ENCODE data around the gene THSD7A.

DNA sequence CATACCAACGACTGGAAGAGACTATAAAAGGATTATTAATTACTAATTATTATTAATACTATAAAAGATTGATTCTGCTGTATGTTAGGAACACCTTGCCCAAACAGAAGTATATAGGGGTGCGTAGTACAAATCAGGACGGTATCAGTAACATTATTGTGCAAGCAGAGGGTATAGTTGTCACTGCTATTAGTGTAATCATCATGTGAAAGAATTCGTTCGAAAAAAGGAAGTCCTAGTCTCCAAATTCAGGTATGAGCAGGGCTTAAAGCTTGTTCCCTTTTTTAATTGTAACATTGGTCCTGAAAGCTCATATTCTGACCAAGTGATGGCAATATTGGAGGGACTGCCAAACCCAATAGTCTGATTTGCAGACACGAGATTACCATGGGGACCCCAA lies 81.8 kb downstream of the THSD7A start:
- TF ChIP-seq EZH2 (IDR thresholded peaks at IDR 0.05; ENCODE audit: insufficient read depth, low read length): no peak
- TF ChIP-seq, protein P1, sequence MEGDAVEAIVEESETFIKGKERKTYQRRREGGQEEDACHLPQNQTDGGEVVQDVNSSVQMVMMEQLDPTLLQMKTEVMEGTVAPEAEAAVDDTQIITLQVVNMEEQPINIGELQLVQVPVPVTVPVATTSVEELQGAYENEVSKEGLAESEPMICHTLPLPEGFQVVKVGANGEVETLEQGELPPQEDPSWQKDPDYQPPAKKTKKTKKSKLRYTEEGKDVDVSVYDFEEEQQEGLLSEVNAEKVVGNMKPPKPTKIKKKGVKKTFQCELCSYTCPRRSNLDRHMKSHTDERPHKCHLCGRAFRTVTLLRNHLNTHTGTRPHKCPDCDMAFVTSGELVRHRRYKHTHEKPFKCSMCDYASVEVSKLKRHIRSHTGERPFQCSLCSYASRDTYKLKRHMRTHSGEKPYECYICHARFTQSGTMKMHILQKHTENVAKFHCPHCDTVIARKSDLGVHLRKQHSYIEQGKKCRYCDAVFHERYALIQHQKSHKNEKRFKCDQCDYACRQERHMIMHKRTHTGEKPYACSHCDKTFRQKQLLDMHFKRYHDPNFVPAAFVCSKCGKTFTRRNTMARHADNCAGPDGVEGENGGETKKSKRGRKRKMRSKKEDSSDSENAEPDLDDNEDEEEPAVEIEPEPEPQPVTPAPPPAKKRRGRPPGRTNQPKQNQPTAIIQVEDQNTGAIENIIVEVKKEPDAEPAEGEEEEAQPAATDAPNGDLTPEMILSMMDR (IDR thresholded peaks at IDR 0.05; ENCODE audit: insufficient read depth, low read depth, low read length): no peak
